ENCODE measurements around the gene HMGB4.

HMGB4 gene

DNA sequence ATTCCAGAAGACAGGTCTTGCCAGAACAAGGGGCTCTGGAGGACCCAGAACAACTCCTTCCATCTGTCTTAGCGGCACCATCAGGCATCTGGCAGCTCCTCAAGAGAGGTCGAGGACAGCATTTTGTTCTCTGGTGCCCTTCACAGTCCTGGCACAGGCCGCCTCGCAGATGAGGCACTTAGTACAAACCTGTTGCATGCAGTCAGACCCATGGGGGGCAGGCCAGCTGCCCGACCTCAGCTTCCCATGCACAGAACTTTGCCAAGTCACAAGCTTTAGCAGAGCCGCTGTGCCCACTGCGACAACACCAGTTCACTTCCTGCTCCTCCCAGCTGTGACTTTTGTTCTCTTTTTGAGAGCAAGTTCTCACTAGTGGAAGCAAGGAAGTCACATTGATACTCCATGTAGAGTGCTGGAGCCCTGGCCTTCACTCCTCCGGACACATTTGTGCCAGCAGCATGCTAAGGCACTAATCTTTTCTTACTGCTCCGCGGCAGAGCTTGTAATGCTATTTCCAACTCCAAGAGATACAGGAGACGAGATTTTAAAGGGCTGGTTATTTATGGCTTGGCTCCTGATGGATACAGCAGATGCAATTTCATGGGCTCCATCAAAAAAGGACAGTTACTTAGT lies 44.6 kb downstream of the HMGB4 start:
- Histone ChIP-seq H3K4me3 (replicated peaks; ENCODE audit: insufficient read depth, low read length) (no peak overlapping the region), H3K27ac (replicated peaks) (no peak overlapping the region), H3K27me3 (ENCODE audit: insufficient read depth, poor library complexity, severe bottlenecking) (peaks cover 6% of the 10 kb centered on the region)
- TF ChIP-seq SPI1 (IDR thresholded peaks at IDR 0.05; ENCODE audit: borderline replicate concordance, low read depth) (no peak), GABPA (IDR thresholded peaks at IDR 0.05; ENCODE audit: low read depth) (no peak), POLR2AphosphoS5 (IDR thresholded peaks at IDR 0.05; ENCODE audit: low read depth) (no peak)
- TF ChIP-seq, protein P1, sequence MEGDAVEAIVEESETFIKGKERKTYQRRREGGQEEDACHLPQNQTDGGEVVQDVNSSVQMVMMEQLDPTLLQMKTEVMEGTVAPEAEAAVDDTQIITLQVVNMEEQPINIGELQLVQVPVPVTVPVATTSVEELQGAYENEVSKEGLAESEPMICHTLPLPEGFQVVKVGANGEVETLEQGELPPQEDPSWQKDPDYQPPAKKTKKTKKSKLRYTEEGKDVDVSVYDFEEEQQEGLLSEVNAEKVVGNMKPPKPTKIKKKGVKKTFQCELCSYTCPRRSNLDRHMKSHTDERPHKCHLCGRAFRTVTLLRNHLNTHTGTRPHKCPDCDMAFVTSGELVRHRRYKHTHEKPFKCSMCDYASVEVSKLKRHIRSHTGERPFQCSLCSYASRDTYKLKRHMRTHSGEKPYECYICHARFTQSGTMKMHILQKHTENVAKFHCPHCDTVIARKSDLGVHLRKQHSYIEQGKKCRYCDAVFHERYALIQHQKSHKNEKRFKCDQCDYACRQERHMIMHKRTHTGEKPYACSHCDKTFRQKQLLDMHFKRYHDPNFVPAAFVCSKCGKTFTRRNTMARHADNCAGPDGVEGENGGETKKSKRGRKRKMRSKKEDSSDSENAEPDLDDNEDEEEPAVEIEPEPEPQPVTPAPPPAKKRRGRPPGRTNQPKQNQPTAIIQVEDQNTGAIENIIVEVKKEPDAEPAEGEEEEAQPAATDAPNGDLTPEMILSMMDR (IDR thresholded peaks at IDR 0.05; ENCODE audit: insufficient read depth, low read length), result no peak
- TF ChIP-seq, protein P2, sequence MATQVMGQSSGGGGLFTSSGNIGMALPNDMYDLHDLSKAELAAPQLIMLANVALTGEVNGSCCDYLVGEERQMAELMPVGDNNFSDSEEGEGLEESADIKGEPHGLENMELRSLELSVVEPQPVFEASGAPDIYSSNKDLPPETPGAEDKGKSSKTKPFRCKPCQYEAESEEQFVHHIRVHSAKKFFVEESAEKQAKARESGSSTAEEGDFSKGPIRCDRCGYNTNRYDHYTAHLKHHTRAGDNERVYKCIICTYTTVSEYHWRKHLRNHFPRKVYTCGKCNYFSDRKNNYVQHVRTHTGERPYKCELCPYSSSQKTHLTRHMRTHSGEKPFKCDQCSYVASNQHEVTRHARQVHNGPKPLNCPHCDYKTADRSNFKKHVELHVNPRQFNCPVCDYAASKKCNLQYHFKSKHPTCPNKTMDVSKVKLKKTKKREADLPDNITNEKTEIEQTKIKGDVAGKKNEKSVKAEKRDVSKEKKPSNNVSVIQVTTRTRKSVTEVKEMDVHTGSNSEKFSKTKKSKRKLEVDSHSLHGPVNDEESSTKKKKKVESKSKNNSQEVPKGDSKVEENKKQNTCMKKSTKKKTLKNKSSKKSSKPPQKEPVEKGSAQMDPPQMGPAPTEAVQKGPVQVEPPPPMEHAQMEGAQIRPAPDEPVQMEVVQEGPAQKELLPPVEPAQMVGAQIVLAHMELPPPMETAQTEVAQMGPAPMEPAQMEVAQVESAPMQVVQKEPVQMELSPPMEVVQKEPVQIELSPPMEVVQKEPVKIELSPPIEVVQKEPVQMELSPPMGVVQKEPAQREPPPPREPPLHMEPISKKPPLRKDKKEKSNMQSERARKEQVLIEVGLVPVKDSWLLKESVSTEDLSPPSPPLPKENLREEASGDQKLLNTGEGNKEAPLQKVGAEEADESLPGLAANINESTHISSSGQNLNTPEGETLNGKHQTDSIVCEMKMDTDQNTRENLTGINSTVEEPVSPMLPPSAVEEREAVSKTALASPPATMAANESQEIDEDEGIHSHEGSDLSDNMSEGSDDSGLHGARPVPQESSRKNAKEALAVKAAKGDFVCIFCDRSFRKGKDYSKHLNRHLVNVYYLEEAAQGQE (IDR thresholded peaks at IDR 0.05; ENCODE audit: insufficient replicate concordance, low read depth), result no peak
- DNase-seq (ENCODE audit: low read depth in 1 of 2, low spot score in 1 of 2), result no peak
